Fibroblast of lung (primary cell): ENCODE results near the gene CASKIN1. TPM values are rescaled to one million over a fixed set of nuclear protein-coding genes. Genes with fewer than 3 reads are reported as not detected.

Experiments used
- DNase-seq, 2 donors: peaks; one replicate each; pipeline versions ENCODE4 v3.0.0 to v3.0.0-alpha.2; 2010; ENCODE audit warnings: low read depth in 2 of 2
- H2AFZ ChIP-seq: 2 replicates; pipeline ENCODE4 v1.5.1; 2012; ENCODE audit warnings: low read length, control low read depth, inconsistent platforms
- H3K27ac ChIP-seq: 2 replicates; pipeline ENCODE4 v1.5.1; 2011; ENCODE audit warnings: low read length, control low read depth; ENCODE audit not compliant: insufficient read depth
- H3K27me3 ChIP-seq: 2 replicates; pipeline ENCODE4 v1.5.1; 2011; ENCODE audit warnings: mild to moderate bottlenecking, low read length; ENCODE audit not compliant: control insufficient read depth, insufficient read depth
- H3K36me3 ChIP-seq: 2 replicates; pipeline ENCODE4 v1.5.1; 2011; ENCODE audit warnings: low read length; ENCODE audit not compliant: control insufficient read depth, insufficient read depth
- H3K4me1 ChIP-seq: 2 replicates; pipeline ENCODE4 v1.5.1; 2011; ENCODE audit warnings: low read length; ENCODE audit not compliant: control insufficient read depth, insufficient read depth; ENCODE audit errors: extremely low read depth
- H3K4me2 ChIP-seq: 2 replicates; pipeline ENCODE4 v1.5.1; 2011; ENCODE audit warnings: low read length, control low read depth; ENCODE audit not compliant: insufficient read depth; ENCODE audit errors: extremely low read depth
- H3K4me3 ChIP-seq, 4 experiments: fragments of 200-600 bp in 1 of 4; sonication (generic) in 1 of 4; replicated peaks in 1 of 4; 2 replicates each; pipeline ENCODE4 v1.5.1; 2011 to 2016; ENCODE audit warnings: low read length in 4 of 4, low read depth in 3 of 4, mild to moderate bottlenecking in 3 of 4, control low read depth in 2 of 4, inconsistent platforms in 1 of 4, mixed read lengths in 1 of 4; ENCODE audit not compliant: insufficient read depth in 1 of 4; ENCODE audit errors: control extremely low read depth in 1 of 4
- H3K79me2 ChIP-seq: 2 replicates; pipeline ENCODE4 v1.5.1; 2012; ENCODE audit warnings: mild to moderate bottlenecking, low read length, inconsistent platforms; ENCODE audit not compliant: control insufficient read depth, insufficient read depth
- H3K9ac ChIP-seq: 2 replicates; pipeline ENCODE4 v1.5.1; 2011; ENCODE audit warnings: mild to moderate bottlenecking, low read length, control low read depth; ENCODE audit not compliant: insufficient read depth
- H3K9me3 ChIP-seq: 2 replicates; pipeline ENCODE4 v1.5.1; 2012; ENCODE audit warnings: low read depth, low read length; ENCODE audit not compliant: control insufficient read depth, insufficient read depth
- H4K20me1 ChIP-seq: 2 replicates; pipeline ENCODE4 v1.5.1; 2011; ENCODE audit warnings: low read length; ENCODE audit not compliant: control insufficient read depth, insufficient read depth; ENCODE audit errors: extremely low read depth
- EZH2 ChIP-seq: IDR thresholded peaks from 2 replicates; pipeline ENCODE4 v1.5.1; 2012; ENCODE audit warnings: low read length, control low read depth, mild to moderate bottlenecking; ENCODE audit errors: missing control alignments
- polyA plus RNA-seq, 2 donors: library from polyadenylated mRNA; depleted of rRNA in 1 of 2; stranded (reverse) in 1 of 2; unstranded in 1 of 2; fragments of >200 nt; gene quantifications; 2 replicates each; pipeline ENCODE4 v1.2.1, GENCODE V29; 2011 to 2012; ENCODE audit warnings: missing spikeins in 1 of 2
- total RNA-seq: library from RNA; depleted of rRNA; stranded (reverse); fragments of >200 nt; gene quantifications from 2 replicates; pipeline ENCODE4 v1.2.1, GENCODE V29; 2014
- TF ChIP-seq, protein P1 (sequence below), 2 donors: IDR thresholded peaks in 1 of 2; conservative IDR thresholded peaks in 1 of 2; 1 replicate in 1 of 2; 2 replicates in 1 of 2; pipeline ENCODE4 v1.5.1; 2011 to 2012; ENCODE audit warnings: low read length in 2 of 2, control low read depth in 1 of 2, inconsistent platforms in 1 of 2, low read depth in 1 of 2, mild to moderate bottlenecking in 1 of 2

CASKIN1 gene
- total and polyA plus RNA-seq, 2 donors (not counting 1 experiment from before 2014, with no cell fraction given) = 0.01 to 0.17 TPM

GRCh38 chr16:2150418-2151187 lies 45.8 kb downstream of the CASKIN1 start:
- peaks cover 11% of the 10 kb centered on the region for H4K20me1 ChIP-seq
- H3K27ac ChIP-seq = no peak overlapping the region
- H3K9ac ChIP-seq = no peak overlapping the region
- DNase-seq = peak; percentile 56 to 66
- no peak overlapping the region for H2AFZ ChIP-seq
- peak overlapping the region; percentile 87 for H3K4me2 ChIP-seq
- H3K4me3 ChIP-seq = peak overlapping the region in 1 of 4 experiments; percentile 2
- no peak for TF ChIP-seq EZH2
- TF ChIP-seq, protein P1, sequence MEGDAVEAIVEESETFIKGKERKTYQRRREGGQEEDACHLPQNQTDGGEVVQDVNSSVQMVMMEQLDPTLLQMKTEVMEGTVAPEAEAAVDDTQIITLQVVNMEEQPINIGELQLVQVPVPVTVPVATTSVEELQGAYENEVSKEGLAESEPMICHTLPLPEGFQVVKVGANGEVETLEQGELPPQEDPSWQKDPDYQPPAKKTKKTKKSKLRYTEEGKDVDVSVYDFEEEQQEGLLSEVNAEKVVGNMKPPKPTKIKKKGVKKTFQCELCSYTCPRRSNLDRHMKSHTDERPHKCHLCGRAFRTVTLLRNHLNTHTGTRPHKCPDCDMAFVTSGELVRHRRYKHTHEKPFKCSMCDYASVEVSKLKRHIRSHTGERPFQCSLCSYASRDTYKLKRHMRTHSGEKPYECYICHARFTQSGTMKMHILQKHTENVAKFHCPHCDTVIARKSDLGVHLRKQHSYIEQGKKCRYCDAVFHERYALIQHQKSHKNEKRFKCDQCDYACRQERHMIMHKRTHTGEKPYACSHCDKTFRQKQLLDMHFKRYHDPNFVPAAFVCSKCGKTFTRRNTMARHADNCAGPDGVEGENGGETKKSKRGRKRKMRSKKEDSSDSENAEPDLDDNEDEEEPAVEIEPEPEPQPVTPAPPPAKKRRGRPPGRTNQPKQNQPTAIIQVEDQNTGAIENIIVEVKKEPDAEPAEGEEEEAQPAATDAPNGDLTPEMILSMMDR (conservative IDR thresholded peaks at IDR 0.05 in 1 of 2, IDR thresholded peaks at IDR 0.05 in 1 of 2; ENCODE audit: low read depth in 1 of 2, low read length in 2 of 2) = no peak
- peaks cover 37% of the 10 kb centered on the region for H3K4me1 ChIP-seq
- no peaks in the 10 kb centered on the region for H3K27me3 ChIP-seq
- peaks cover 46% of the 10 kb centered on the region for H3K79me2 ChIP-seq
- H3K9me3 ChIP-seq = no peaks in the 10 kb centered on the region
- H3K36me3 ChIP-seq = peaks cover 23% of the 10 kb centered on the region

DNA sequence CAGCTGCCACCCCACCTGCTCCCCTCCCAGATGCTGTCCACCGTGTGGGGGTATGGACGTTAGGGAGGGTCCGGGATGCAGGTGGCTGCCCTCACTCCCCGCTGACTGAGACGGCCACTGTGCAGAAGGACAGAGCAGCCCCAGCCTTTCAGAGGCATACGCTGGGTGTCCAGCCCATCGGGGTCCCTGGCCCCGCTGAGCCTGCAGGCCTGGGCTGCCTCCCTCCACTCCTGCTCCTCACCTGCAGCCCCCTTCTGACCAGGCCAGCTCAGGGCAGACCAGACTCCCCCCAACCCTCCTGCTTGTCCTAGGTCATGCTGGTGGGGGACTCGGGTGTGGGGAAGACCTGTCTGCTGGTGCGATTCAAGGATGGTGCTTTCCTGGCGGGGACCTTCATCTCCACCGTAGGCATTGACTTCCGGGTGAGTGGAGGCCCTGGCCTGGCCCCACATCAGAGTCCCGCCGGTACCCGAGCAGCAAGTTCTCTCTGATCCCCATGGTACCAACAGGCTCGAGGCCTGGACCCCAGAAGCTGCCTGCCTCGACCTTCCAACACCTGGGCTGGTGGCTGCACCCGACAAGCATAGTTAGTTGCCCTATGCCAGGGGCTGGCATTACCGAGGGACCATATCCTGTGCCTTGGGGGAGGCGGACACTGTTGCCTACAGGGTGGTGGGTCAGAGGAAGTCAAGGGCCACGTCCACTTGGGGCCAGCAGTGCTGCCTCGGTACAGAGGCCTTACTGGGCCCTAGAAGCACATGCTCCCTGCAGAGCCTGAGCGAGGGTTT lies 46.6 kb downstream of the CASKIN1 start:
- H3K27me3 ChIP-seq = no peaks in the 10 kb centered on the region
- no peak overlapping the region for H2AFZ ChIP-seq
- peaks cover 10% of the 10 kb centered on the region for H4K20me1 ChIP-seq
- H3K4me3 ChIP-seq = peak overlapping the region in 1 of 4 experiments; percentile 53
- H3K36me3 ChIP-seq = peaks cover 23% of the 10 kb centered on the region
- DNase-seq = peak in 1 of 2 donors; percentile 27
- H3K79me2 ChIP-seq = peaks cover 43% of the 10 kb centered on the region
- H3K4me1 ChIP-seq = peaks cover 37% of the 10 kb centered on the region
- H3K9ac ChIP-seq = peak overlapping the region; percentile 23
- H3K27ac ChIP-seq = no peak overlapping the region
- no peak for TF ChIP-seq EZH2
- TF ChIP-seq, protein P1 (conservative IDR thresholded peaks at IDR 0.05 in 1 of 2, IDR thresholded peaks at IDR 0.05 in 1 of 2; ENCODE audit: low read depth in 1 of 2, low read length in 2 of 2) = no peak
- no peaks in the 10 kb centered on the region for H3K9me3 ChIP-seq
- H3K4me2 ChIP-seq = peak overlapping the region; percentile 78
